Uterus (tissue), 4 donors: ENCODE data around the gene ZNF618. TPM values are rescaled to one million over a fixed set of nuclear protein-coding genes. Genes with fewer than 3 reads are reported as not detected.

Source experiments
- DNase-seq, 2 donors: peaks; one replicate each; pipeline ENCODE4 v3.0.0-alpha.2; 2019 to 2020
- H3K27ac ChIP-seq, 2 donors: fragments of 200-600 bp; sonication (generic); 1 replicate in 1 of 2; 2 replicates in 1 of 2; pipeline ENCODE4 v1.5.1; 2016 to 2018
- H3K27me3 ChIP-seq, 2 donors: fragments of 200-600 bp; sonication (generic); one replicate each; pipeline ENCODE4 v1.5.1; 2018 to 2019; ENCODE audit warnings: control low read depth in 1 of 2
- H3K36me3 ChIP-seq, 2 donors: fragments of 200-600 bp; sonication (generic); one replicate each; pipeline ENCODE4 v1.5.1; 2019; ENCODE audit warnings: control low read depth in 1 of 2
- H3K4me1 ChIP-seq, 2 donors: fragments of 200-600 bp; sonication (generic); one replicate each; pipeline ENCODE4 v1.5.1; 2018 to 2019; ENCODE audit warnings: control low read depth in 1 of 2
- H3K4me3 ChIP-seq, 2 donors: fragments of 200-600 bp; sonication (generic); 1 replicate in 1 of 2; 2 replicates in 1 of 2; pipeline ENCODE4 v1.5.1; 2018 to 2019; ENCODE audit warnings: mild to moderate bottlenecking in 1 of 2
- H3K9me3 ChIP-seq, 2 donors: fragments of 200-600 bp; sonication (generic); one replicate each; pipeline ENCODE4 v1.5.1; 2019; ENCODE audit warnings: control low read depth in 1 of 2
- CTCF ChIP-seq, 4 experiments: fragments of 200-600 bp in 2 of 4; fragments of 450-650 bp in 2 of 4; sonication (generic) in 2 of 4; IDR thresholded peaks; one replicate each; pipeline ENCODE4 v1.5.1; 2016 to 2019; ENCODE audit warnings: antibody characterized with exemption in 4 of 4, mild to moderate bottlenecking in 2 of 4, moderate library complexity in 1 of 4
- POLR2A ChIP-seq, 2 donors: fragments of 450-650 bp; IDR thresholded peaks; one replicate each; pipeline ENCODE4 v1.6.1; 2016; ENCODE audit warnings: antibody characterized with exemption in 2 of 2, mild to moderate bottlenecking in 1 of 2, moderate library complexity in 1 of 2
- intact Hi-C: fragments of 100-400 bp; cut with DNase I; formaldehyde crosslinking; loops from one replicate; pipeline ENCODE4 v1.15.1; 2023; ENCODE audit warnings: low total_unique reads
- total RNA-seq, 4 donors: library from RNA; depleted of rRNA in 3 of 4; stranded (reverse); fragments of >200 nt in 3 of 4; gene quantifications; one replicate each; pipeline versions ENCODE4 v1.1.0 to v1.2.4, GENCODE V29; 2014 to 2023
- donor health status: DM: yes; HTN: yes; CAD: no.

ZNF618 gene
- total RNA-seq, 4 donors from 2014 or later, result 3.8 to 24.2 (median 12.3) TPM

DNA sequence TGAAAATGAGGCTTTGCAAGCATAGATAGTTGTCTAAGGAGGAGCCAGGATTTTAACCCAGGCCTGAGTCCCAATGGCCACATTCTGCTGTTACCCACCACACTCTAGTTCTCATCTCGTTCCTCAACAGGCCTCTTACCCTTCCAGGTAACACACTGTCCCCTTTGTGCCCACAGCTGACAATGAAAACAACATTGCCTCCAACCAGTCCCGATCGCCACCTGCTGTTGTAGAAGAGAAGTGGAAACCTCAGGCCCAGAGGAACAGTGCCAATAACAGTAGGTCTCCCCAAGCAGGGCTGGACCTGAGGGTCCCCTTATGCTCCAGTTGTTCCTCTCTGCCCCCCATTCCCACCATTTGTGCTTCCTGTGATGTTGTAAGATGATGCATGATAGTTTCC, 171.6 kb downstream of the ZNF618 start:
- H3K36me3 ChIP-seq, result no peaks in the 10 kb centered on the region
- H3K4me1 ChIP-seq, result no peaks in the 10 kb centered on the region
- TF ChIP-seq POLR2A (IDR thresholded peaks at IDR 0.05) (no peak), CTCF (IDR thresholded peaks at IDR 0.05) (no peak)
- no peak overlapping the region for H3K4me3 ChIP-seq
- H3K27me3 ChIP-seq, result no peaks in the 10 kb centered on the region
- no peak overlapping the region for H3K27ac ChIP-seq
- intact Hi-C loops, result no loop called here
- DNase-seq, result no peak
- H3K9me3 ChIP-seq, result peaks cover 0 to 16% of the 10 kb centered on the region in 2 donors

DNA sequence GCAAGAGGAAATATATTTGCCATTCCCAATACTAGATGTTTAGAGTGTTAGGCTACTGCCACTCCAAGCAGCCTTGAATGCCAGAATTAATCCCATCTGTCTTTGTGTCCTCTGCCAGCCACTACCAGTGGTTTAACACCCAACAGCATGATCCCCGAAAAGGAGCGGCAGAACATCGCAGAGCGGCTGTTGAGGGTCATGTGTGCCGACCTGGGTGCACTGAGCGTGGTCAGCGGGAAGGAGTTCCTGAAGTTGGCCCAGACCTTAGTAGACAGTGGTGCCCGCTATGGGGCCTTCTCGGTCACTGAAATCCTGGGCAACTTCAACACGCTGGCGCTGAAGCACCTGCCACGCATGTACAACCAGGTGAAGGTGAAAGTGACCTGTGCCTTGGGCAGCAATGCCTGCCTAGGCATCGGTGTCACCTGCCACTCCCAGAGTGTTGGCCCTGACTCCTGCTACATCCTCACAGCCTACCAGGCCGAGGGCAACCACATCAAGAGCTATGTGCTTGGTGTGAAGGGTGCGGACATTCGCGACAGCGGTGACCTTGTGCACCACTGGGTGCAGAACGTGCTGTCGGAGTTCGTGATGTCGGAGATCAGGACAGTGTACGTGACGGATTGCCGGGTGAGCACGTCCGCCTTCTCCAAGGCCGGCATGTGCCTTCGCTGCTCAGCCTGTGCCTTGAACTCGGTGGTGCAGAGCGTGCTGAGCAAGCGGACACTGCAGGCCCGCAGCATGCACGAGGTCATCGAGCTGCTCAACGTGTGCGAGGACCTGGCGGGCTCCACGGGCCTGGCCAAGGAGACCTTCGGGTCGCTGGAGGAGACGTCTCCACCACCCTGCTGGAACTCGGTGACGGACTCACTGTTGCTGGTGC, 172.7 kb downstream of the ZNF618 start:
- Histone ChIP-seq H3K36me3 (no peaks in the 10 kb centered on the region), H3K9me3 (peaks cover 0 to 12% of the 10 kb centered on the region in 2 donors), H3K4me3 (no peak overlapping the region), H3K4me1 (no peaks in the 10 kb centered on the region), H3K27ac (no peak overlapping the region), H3K27me3 (no peaks in the 10 kb centered on the region)
- intact Hi-C loops, result no loop called here
- TF ChIP-seq CTCF (IDR thresholded peaks at IDR 0.05), result no peak
- TF ChIP-seq POLR2A (IDR thresholded peaks at IDR 0.05), result no peak
- no peak for DNase-seq

DNA sequence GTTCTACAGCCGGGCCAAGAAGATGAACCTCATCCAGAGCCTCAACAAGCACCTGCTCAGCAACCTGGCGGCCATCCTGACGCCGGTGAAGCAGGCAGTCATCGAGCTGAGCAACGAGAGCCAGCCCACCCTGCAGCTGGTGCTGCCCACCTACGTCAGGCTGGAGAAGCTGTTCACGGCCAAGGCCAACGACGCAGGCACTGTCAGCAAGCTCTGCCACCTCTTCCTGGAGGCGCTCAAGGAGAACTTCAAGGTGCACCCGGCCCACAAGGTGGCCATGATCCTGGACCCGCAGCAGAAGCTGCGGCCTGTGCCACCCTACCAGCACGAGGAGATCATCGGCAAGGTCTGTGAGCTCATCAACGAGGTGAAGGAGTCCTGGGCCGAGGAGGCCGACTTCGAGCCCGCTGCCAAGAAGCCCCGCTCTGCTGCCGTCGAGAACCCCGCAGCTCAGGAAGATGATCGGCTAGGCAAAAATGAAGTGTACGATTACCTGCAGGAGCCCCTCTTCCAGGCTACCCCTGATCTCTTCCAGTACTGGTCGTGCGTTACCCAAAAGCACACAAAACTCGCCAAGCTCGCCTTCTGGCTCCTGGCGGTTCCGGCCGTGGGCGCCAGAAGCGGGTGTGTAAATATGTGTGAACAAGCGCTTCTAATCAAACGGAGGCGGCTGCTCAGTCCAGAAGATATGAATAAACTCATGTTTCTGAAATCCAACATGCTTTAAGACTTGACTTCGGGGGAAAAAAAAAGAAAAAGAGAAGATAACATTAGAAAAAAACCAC, 173.5 kb downstream of the ZNF618 start:
- H3K36me3 ChIP-seq, result no peaks in the 10 kb centered on the region
- TF ChIP-seq POLR2A (IDR thresholded peaks at IDR 0.05) (no peak), CTCF (IDR thresholded peaks at IDR 0.05) (no peak)
- H3K9me3 ChIP-seq, result peaks cover 0 to 5% of the 10 kb centered on the region in 2 donors
- no peak overlapping the region for H3K27ac ChIP-seq
- H3K4me1 ChIP-seq, result no peaks in the 10 kb centered on the region
- DNase-seq, result no peak
- H3K4me3 ChIP-seq, result no peak overlapping the region
- intact Hi-C loops, result no loop called here
- no peaks in the 10 kb centered on the region for H3K27me3 ChIP-seq

- Histone ChIP-seq H3K27me3 (no peaks in the 10 kb centered on the region), H3K4me1 (no peaks in the 10 kb centered on the region), H3K36me3 (no peaks in the 10 kb centered on the region), H3K4me3 (no peak overlapping the region), H3K9me3 (no peaks in the 10 kb centered on the region), H3K27ac (no peak overlapping the region)
- DNase-seq, result no peak
- intact Hi-C loops, result no loop called here
- TF ChIP-seq CTCF (IDR thresholded peaks at IDR 0.05) (no peak), POLR2A (IDR thresholded peaks at IDR 0.05) (no peak)
Observed at GRCh38 chr9:114050226-114050568, 174.1 kb downstream of the ZNF618 start.

GRCh38 chr9:114050646-114051045, 174.5 kb downstream of the ZNF618 start:
- no peak overlapping the region for H3K4me3 ChIP-seq
- intact Hi-C loops, result no loop called here
- TF ChIP-seq CTCF (IDR thresholded peaks at IDR 0.05) (no peak), POLR2A (IDR thresholded peaks at IDR 0.05) (no peak)
- H3K4me1 ChIP-seq, result no peaks in the 10 kb centered on the region
- H3K27ac ChIP-seq, result no peak overlapping the region
- no peak for DNase-seq
- no peaks in the 10 kb centered on the region for H3K27me3 ChIP-seq
- H3K9me3 ChIP-seq, result no peaks in the 10 kb centered on the region
- no peaks in the 10 kb centered on the region for H3K36me3 ChIP-seq
